HL-60 (cell line): ENCODE results near the gene TPX2.

ENCODE experiments used
- CTCF ChIP-seq: IDR thresholded peaks from one replicate; pipeline ENCODE4 v1.5.1; 2011; ENCODE audit warnings: low read length, control low read depth, inconsistent platforms; ENCODE audit not compliant: insufficient read depth
- GABPA ChIP-seq: IDR thresholded peaks from 2 replicates; pipeline ENCODE4 v1.6.1; 2012; ENCODE audit warnings: low read depth

- no peak for TF ChIP-seq GABPA
- TF ChIP-seq CTCF = no peak
These were observed 7.2 kb downstream of the TPX2 start for GRCh38 chr20:31746068-31746878.
